Retinal pigment epithelial cell (primary cell): Measurements from ENCODE around the gene FAM83E.
A peak's percentile ranks its signal among the peaks of the same experiment; 100 is the strongest.

ENCODE experiments used
- DNase-seq: peaks from one replicate; pipeline ENCODE4 v3.0.0-alpha.2; 2010; ENCODE audit warnings: low read depth
- H3K4me3 ChIP-seq: 2 replicates; pipeline ENCODE4 v1.5.1; 2011; ENCODE audit warnings: mild to moderate bottlenecking, low read length, control low read depth, moderate library complexity
- TF ChIP-seq, protein P1 (sequence below): conservative IDR thresholded peaks from 2 replicates; pipeline ENCODE4 v1.5.1; 2011; ENCODE audit warnings: low read depth, low read length, control low read depth, inconsistent platforms

FAM83E gene

GRCh38 chr19:48627201-48627864 is 12.5 kb upstream of the FAM83E start:
- TF ChIP-seq, protein P1, sequence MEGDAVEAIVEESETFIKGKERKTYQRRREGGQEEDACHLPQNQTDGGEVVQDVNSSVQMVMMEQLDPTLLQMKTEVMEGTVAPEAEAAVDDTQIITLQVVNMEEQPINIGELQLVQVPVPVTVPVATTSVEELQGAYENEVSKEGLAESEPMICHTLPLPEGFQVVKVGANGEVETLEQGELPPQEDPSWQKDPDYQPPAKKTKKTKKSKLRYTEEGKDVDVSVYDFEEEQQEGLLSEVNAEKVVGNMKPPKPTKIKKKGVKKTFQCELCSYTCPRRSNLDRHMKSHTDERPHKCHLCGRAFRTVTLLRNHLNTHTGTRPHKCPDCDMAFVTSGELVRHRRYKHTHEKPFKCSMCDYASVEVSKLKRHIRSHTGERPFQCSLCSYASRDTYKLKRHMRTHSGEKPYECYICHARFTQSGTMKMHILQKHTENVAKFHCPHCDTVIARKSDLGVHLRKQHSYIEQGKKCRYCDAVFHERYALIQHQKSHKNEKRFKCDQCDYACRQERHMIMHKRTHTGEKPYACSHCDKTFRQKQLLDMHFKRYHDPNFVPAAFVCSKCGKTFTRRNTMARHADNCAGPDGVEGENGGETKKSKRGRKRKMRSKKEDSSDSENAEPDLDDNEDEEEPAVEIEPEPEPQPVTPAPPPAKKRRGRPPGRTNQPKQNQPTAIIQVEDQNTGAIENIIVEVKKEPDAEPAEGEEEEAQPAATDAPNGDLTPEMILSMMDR = no peak
- no peak for DNase-seq
- no peak overlapping the region for H3K4me3 ChIP-seq

- no peak for DNase-seq
- TF ChIP-seq, protein P1 = no peak
- H3K4me3 ChIP-seq = no peak overlapping the region
Measured at GRCh38 chr19:48625891-48626327, 11.0 kb upstream of the FAM83E start.

DNA sequence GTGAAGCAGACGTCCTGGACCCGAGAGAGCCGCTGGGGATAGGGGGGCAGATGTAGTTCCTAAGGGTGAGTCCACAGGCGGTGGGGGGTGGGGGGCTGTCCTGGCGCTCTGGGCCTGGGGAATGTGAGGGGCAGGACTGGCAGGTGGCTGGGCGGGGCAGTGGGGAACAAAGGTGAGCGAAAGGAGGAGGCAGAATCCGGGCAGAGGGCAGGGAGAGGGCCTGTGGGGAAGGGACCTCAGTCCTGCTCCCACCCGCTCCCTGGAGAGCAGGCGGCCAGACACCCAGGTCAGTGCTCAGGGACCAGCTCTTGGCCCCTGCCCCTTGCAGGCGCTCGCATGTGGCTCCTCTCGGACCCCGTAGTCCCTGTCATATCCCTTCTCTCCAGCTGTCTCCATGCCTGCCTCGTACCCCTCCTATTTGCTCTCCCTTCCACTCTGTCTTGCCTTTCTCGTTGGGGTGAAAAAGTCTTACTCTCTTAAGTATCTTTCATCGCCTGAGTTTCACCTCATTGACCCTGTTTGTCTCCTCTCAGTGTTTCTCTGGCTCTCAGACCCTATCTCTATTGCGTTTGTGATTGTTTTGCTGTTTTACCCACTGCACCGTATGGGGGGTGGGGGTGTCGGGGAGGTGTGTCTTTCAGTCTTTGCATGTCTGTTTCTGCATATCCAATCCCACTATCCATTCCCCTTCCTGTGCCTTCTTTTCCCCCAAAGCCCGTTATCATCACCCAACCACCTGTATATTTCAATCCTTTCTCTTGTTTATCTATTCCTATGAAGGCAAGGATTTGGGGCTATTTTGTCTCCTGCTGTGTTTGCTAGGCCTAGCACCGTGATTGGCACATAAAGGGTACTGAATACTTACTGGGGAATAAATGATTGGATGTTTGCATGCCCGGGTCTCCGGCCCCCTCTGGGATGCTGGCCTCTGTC is 10.2 kb upstream of the FAM83E start:
- no peak for DNase-seq
- H3K4me3 ChIP-seq = peak overlapping the region; percentile 69
- TF ChIP-seq, protein P1 = no peak

DNA sequence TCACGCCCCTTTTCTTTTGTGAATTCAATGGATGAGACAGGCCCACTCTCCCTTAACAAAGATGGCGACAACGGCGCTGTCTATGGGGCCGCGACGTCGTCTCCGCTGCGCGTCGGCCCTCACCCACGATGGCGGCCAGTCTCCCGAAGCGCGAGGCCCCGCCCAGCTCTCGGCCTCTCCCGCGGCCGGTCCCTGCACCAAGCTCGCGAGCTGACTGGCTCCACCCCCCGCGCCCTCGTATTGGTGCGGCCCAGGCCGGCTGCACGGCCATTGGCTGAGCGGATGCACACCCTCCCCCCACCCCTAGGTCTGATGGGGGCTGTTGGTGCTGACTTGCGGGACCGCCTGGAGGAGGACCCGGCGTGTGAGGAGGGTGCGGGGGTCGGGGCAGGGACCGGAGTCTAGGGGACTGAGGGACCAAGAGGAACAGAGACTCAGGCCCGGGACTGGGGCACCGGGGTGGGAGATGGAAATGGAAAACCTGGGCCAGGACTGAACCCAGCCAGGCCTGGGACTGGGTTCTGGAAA is 9.3 kb upstream of the FAM83E start:
- TF ChIP-seq, protein P1 = no peak
- peak overlapping the region; percentile 69 for H3K4me3 ChIP-seq
- peak; percentile 85 for DNase-seq

DNA sequence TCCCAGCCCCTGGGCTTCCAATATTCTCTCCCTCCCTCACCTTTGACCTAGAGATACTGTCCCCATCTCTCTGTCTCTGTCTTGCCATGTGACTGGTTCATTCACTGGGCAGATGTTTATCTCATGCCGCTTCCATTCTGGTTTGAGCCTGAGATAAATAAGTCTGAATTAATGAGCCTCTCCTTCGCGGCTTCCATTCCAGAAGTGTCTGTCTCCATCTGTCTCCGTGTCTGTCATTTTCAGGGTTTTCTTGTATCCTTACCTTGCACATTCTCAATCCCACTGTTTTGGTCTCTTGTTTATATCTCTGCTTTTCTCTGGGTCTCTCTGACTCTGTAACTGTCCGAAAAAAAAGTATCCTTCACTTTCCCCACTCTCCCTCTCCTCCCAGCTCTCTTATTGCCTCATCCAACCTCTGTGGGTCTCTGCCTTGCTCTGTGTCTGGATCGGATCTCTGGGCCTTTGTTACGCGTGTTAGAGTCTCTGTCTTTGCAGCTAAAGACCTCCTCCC is 8.7 kb upstream of the FAM83E start:
- peak overlapping the region; percentile 43 for H3K4me3 ChIP-seq
- no peak for DNase-seq
- TF ChIP-seq, protein P1 = no peak

DNA sequence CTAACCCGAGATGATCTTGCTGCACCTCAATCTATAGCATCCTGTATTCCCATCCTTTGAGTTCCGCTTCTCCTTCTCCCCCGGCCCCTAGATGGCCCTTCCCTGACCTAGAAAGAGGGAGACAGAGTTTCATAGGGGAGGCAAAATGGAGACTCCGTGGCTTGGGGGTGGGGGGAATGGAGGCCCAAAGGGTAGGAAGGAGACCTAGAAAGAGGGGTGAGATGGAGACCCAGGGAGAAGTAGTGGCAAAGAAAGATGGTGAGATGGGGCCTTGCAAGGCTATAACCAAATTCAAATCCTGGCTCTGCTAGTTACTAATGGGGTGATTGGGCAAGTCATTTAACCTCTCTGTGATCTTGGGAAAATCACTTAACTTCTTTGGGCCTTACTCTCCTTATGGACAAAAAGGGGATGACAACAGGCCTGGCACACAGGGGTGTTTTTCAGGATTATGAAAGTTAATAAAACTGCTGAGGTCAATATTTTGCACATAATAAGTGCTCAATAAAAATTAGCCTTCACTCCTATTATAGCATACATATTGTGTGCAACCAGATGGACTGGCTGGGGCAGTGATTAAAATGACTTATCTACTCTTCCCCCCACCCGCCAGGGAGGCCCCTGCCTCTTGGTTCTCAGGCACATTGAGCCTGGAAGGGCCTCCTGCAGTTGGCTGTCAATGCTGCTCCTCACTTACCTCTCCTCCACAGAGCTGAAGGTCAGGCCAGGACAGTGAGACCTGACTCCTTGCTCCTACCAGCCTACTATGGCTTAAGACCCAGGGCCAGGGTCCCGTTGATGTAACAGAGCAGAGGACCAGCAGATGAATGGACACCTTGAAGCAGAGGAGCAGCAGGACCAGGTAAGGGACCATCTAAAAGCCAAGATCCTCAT is 5.1 kb upstream of the FAM83E start:
- TF ChIP-seq, protein P1 = no peak
- no peak for DNase-seq
- H3K4me3 ChIP-seq = peak overlapping the region; percentile 100
